Activated T-helper 1 cell treated with anti-CD3 and anti-CD28 coated beads, Interleukin-12 subunit alpha, Interleukin-12 subunit beta, Interleukin-2, Interleukin-4 antibody, amounts not matched to agents 30 ng/mL and 10 ng/mL and 1 ng/mL, durations not matched to agents 14 hours and 24 hours and 36 hours (primary cell): Measurements from ENCODE around the gene STK39. TPM values are rescaled to one million over a fixed set of nuclear protein-coding genes. Genes with fewer than 3 reads are reported as not detected.
A peak's percentile ranks its signal among the peaks of the same experiment; 100 is the strongest.

Source experiments
- DNase-seq: peaks from one replicate; pipeline ENCODE4 v3.0.0; 2021; ENCODE audit warnings: low spot score
- H3K27ac Mint-ChIP-seq: one replicate; pipeline ENCODE4 v1.8.0; 2021; ENCODE audit warnings: mild to moderate bottlenecking, mixed read lengths
- H3K27me3 Mint-ChIP-seq: one replicate; pipeline ENCODE4 v1.8.0; 2022; ENCODE audit warnings: mild to moderate bottlenecking, moderate library complexity, mixed read lengths; ENCODE audit not compliant: insufficient read depth
- H3K36me3 Mint-ChIP-seq: one replicate; pipeline ENCODE4 v1.8.0; 2021; ENCODE audit warnings: low read depth, mixed read lengths
- H3K4me1 Mint-ChIP-seq: one replicate; pipeline ENCODE4 v1.8.0; 2021; ENCODE audit warnings: low read depth, mixed read lengths
- H3K4me3 Mint-ChIP-seq: one replicate; pipeline ENCODE4 v1.8.0; 2021; ENCODE audit warnings: mild to moderate bottlenecking, moderate library complexity, mixed read lengths
- H3K9me3 Mint-ChIP-seq: one replicate; pipeline ENCODE4 v1.8.0; 2021; ENCODE audit warnings: mixed read lengths
- intact Hi-C: fragments of 100-400 bp; cut with micrococcal nuclease; formaldehyde crosslinking; loops from one replicate; pipeline ENCODE4 v1.15.1; 2024
- total RNA-seq: library from RNA; stranded (reverse); gene quantifications from 2 replicates; pipeline ENCODE4 v1.2.3, GENCODE V29; 2022

Gene STK39
- total RNA-seq, 1 donor from 2014 or later = 32.6 TPM

DNA sequence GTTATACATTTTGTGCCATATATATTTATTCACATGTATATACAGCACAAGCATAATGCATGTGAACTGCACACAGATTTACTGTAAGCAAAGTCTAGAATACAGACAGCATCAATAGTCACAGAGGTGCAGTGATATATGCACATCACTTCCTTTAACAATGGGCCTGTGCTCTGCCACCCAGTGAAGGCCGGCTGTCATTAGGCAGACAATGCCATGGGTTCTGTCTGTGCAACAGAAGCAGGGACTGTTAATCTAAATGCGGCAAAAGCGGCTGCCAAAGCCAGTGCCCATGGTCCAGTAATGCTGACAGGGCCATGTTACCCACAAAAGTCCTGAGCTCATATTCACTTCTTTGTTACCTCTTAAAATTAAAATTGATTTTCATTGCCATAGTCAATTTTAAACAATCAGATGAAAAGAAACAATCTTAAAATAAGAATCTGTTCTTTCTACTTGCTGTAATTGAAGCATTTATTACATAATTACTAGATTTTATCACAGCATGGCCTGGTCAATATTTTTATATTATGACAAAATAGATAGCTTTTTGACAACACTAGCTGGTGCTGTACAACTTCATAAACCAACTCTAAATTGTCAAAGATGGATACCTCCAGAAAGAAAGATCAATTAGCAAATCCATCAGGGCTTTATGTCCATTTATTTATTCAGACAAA lies 232.0 kb downstream of the STK39 start:
- no peaks in the 10 kb centered on the region for H3K4me1 Mint-ChIP-seq
- H3K9me3 Mint-ChIP-seq = no peaks in the 10 kb centered on the region
- no peaks in the 10 kb centered on the region for H3K27me3 Mint-ChIP-seq
- intact Hi-C loops = no loop called here
- no peak overlapping the region for H3K4me3 Mint-ChIP-seq
- no peak overlapping the region for H3K27ac Mint-ChIP-seq
- peaks cover 6% of the 10 kb centered on the region for H3K36me3 Mint-ChIP-seq
- DNase-seq = no peak

DNA sequence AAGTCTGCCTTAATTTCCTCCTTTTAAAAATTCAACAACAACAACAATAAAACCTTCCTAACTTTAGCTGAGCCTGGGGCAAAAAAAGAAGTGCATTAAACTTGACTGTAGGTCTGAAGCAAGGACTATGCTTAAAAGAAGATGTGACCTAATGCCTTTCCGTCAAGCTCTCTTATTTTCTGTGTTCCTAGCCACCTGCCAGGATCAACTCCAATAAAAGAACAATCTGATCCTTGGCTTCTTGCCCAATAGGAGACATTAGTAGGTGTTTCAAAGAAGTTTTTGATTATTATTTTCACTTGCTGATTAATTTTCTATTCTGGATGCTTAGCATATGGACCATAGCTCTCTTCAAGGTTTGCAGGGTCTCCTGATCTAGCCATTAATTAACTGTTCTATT lies 237.5 kb downstream of the STK39 start:
- no peak overlapping the region for H3K27ac Mint-ChIP-seq
- H3K36me3 Mint-ChIP-seq = peaks cover 14% of the 10 kb centered on the region
- H3K4me3 Mint-ChIP-seq = no peak overlapping the region
- H3K4me1 Mint-ChIP-seq = no peaks in the 10 kb centered on the region
- H3K27me3 Mint-ChIP-seq = no peaks in the 10 kb centered on the region
- no peaks in the 10 kb centered on the region for H3K9me3 Mint-ChIP-seq
- DNase-seq = no peak
- intact Hi-C loops = no loop called here

DNA sequence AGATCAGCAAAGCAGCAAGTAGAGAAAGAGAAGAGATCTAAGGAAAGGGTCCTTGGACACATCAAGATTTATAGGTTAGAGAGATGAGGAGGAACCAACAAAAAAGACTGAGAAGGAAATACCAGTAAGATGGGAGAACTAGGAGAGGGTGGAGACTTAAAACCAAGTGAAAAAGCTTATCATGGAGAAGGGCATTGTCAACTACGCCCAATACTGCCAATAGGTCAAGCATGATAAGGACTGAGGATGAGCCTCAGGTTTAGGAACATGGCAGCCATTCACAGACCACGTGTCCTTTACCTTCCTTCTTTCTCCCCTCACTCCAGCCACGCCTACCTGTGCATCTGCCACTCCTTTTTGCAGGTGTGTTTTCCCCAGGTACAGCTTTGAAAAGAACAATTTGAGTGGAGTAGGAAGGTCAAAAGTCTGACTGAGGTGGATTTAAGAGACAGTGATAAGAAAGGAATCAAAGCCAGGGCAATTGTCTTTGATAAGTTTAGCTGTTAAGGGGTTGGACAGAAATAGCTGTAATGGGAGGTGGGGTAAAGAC lies 238.7 kb downstream of the STK39 start:
- no peaks in the 10 kb centered on the region for H3K27me3 Mint-ChIP-seq

DNA sequence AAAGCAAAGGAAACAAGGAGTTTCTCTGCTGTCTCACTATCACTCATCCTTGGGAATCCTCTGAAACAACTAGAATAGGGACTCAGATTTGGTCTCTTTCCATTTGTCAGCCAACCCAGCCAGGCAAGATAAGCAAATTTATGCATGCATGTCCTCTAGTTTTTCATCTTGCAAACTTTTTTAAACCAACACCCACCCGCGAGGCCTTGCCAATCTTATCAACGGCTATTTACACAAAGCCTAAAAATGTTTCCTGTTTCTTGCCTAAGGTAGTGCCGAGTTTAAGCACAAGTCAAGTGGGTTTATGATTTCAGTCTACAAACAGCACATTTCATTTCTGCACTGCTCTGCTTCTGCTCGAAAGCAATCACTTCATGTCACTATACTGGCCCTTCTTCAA lies 240.9 kb downstream of the STK39 start:
- Mint-ChIP-seq H3K36me3 (peaks cover 17% of the 10 kb centered on the region), H3K4me3 (no peak overlapping the region), H3K9me3 (peaks cover 6% of the 10 kb centered on the region), H3K27ac (no peak overlapping the region), H3K4me1 (peaks cover 12% of the 10 kb centered on the region), H3K27me3 (no peaks in the 10 kb centered on the region)
- intact Hi-C loops = no loop called here
- DNase-seq = no peak

More for the DNA sequence above, 238.7 kb downstream of the STK39 start:
- Mint-ChIP-seq H3K4me3 (no peak overlapping the region), H3K4me1 (no peaks in the 10 kb centered on the region), H3K27ac (no peak overlapping the region), H3K36me3 (peaks cover 14% of the 10 kb centered on the region), H3K9me3 (no peaks in the 10 kb centered on the region)
- no peak for DNase-seq
- intact Hi-C loops = no loop called here

DNA sequence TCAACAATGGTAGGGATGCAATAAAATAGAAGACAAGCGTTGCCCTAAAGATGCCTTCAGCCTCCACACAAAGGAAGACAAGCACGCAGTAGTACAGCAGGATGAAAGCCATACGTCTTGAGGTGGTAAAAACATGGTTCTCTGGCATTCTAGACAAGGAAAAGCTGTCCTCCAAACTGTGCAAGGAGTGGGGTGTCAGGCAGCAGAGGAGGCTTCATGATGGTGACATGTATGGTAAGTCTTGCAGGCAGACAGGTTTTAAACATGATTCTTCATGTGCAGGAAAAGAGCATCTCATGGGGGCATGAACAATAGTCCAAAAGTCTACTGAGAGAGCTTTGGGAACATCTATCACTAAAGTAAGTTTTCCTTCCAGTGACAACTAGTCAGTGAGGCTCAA lies 241.8 kb downstream of the STK39 start:
- H3K4me3 Mint-ChIP-seq = no peak overlapping the region
- H3K4me1 Mint-ChIP-seq = peaks cover 12% of the 10 kb centered on the region
- no peaks in the 10 kb centered on the region for H3K27me3 Mint-ChIP-seq
- H3K36me3 Mint-ChIP-seq = peaks cover 21% of the 10 kb centered on the region
- intact Hi-C loops = no loop called here
- no peak overlapping the region for H3K27ac Mint-ChIP-seq
- no peak for DNase-seq
- peaks cover 6% of the 10 kb centered on the region for H3K9me3 Mint-ChIP-seq

DNA sequence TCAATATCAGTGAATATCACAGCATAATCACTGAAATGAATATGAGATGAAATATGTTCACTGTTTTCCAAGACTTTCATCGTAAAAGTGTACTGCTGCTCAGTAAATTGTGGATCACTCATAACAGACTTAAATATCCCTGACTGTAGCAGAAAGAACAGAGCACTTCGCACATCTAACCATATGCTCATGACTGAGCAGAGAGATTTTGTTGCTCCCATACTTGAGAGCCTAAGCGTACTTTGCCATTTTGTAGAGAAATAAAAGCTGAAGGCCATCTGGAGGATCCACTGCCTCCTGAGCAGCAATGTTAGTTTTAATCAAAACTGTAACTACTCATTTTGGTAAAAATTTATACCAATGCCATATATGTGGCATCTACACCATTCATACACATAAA lies 243.5 kb downstream of the STK39 start:
- intact Hi-C loops = no loop called here
- Mint-ChIP-seq H3K27ac (peak overlapping the region; percentile 0), H3K4me3 (no peak overlapping the region), H3K27me3 (no peaks in the 10 kb centered on the region), H3K36me3 (peaks cover 20% of the 10 kb centered on the region), H3K4me1 (peaks cover 12% of the 10 kb centered on the region), H3K9me3 (peaks cover 6% of the 10 kb centered on the region)
- DNase-seq = no peak

DNA sequence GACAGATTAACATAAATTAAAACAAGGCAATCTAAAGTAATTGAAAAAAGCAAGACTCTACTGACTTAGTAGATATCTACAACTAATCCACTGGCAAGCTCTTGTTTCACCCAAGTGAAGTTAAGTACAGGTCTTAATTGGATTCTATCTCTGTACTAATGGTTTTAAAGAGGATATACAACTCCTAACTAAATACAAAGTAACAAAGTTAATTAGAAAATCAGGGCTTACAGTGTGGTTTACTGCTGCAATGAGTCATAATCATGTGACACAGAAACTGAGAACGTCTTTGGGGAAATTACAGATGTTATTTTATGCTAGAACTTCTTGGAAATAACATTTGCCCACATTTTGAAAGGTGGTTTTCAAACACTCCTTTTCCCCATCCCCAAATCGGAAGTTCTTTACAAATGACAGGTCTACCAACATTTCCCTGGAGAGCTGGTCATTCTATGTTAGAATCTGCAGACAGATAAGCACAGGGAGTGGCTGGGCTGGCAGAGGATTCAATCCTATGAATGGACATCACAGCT lies 245.3 kb downstream of the STK39 start:
- intact Hi-C loops = no loop called here
- Mint-ChIP-seq H3K4me3 (no peak overlapping the region), H3K9me3 (peaks cover 6% of the 10 kb centered on the region), H3K27ac (peak overlapping the region; percentile 35), H3K36me3 (peaks cover 13% of the 10 kb centered on the region), H3K4me1 (peaks cover 12% of the 10 kb centered on the region), H3K27me3 (no peaks in the 10 kb centered on the region)
- DNase-seq = no peak

DNA sequence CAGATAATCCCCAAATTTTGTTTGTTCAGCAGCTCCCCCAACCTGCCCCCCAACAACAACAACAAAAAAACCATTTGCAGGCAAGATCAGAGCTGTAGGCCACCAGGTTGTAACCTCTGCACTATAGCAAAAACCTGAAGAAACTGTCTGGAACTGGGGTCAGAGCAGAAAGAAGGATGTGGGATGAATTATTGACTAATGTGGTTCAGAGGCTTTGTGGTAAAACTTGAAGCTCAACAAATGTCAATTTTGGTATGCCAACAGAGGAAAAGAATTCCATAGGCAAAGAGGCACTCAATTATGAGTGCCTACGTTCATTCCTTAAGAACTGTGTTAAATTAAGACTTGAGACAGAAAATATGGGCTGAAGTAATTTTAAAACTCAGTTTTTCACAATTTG lies 255.1 kb downstream of the STK39 start:
- peaks cover 15% of the 10 kb centered on the region for H3K4me1 Mint-ChIP-seq
- no peak overlapping the region for H3K27ac Mint-ChIP-seq
- no peaks in the 10 kb centered on the region for H3K9me3 Mint-ChIP-seq
- H3K4me3 Mint-ChIP-seq = no peak overlapping the region
- intact Hi-C loops = no loop called here
- H3K27me3 Mint-ChIP-seq = no peaks in the 10 kb centered on the region
- H3K36me3 Mint-ChIP-seq = peaks cover 3% of the 10 kb centered on the region
- no peak for DNase-seq

DNA sequence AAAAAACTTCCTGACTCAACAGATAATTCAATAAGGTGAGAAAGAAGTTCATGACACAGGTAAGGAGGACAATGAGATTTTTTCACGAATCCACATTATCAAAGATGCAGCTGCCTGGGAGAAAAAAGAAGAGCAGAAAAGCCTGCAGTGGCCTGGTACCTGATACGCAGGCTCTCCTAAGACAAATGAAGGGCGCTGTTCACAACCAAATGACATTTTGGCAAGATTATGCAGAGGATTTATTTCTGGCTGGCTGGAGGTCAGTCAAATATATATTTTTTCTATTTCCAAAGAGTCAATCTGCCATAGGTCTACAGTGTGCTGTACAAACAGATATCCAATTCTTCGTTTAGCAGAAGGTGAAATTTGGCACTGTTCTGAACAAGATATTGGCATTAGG lies 257.3 kb downstream of the STK39 start:
- H3K4me1 Mint-ChIP-seq = peaks cover 15% of the 10 kb centered on the region
- H3K36me3 Mint-ChIP-seq = no peaks in the 10 kb centered on the region
- intact Hi-C loops = no loop called here
- H3K27ac Mint-ChIP-seq = no peak overlapping the region
- H3K4me3 Mint-ChIP-seq = no peak overlapping the region
- no peak for DNase-seq
- no peaks in the 10 kb centered on the region for H3K27me3 Mint-ChIP-seq
- no peaks in the 10 kb centered on the region for H3K9me3 Mint-ChIP-seq

DNA sequence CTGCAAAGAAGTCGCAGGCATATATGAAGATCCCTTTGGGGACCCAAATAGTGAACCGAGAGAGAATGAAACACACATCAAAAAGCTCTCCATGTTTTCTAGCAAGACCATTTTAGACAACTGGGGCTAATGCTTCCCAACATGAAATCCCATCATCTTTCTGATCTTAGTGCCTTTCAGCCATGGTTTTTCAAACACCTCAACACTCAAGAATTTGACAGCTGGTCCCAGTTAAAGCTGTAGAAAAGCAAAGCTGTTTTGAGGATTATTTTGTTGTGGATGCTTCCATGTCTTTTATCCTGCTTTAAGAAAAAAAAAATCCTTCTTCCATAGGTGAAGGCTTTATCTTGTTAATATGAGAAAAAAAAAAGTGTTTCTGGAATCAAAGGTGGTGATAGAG lies 259.1 kb downstream of the STK39 start:
- Mint-ChIP-seq H3K36me3 (no peaks in the 10 kb centered on the region), H3K27ac (no peak overlapping the region), H3K4me1 (peaks cover 15% of the 10 kb centered on the region), H3K4me3 (no peak overlapping the region), H3K9me3 (no peaks in the 10 kb centered on the region), H3K27me3 (no peaks in the 10 kb centered on the region)
- DNase-seq = no peak
- intact Hi-C loops = no loop called here

DNA sequence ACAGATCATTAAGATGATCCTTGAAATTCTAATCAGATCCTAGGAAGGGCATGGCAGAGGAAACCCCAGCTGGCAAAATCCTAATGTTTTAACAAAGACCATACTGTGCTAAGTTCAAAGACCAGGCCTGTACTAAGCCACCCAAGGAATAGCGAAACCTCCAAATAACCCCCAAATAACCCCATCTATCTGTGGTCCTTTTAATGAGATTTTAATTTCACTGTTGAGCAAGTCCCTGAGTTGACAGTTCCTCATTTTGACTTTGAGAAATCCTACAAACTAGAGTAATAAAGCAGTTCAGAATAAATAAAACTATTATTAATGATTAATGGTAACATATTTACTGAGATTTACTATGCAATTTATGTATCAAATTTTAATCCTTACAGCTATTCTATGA lies 259.8 kb downstream of the STK39 start:
- Mint-ChIP-seq H3K4me3 (no peak overlapping the region), H3K27me3 (no peaks in the 10 kb centered on the region), H3K36me3 (no peaks in the 10 kb centered on the region), H3K27ac (no peak overlapping the region), H3K9me3 (no peaks in the 10 kb centered on the region), H3K4me1 (peaks cover 9% of the 10 kb centered on the region)
- DNase-seq = no peak
- intact Hi-C loops = no loop called here

DNA sequence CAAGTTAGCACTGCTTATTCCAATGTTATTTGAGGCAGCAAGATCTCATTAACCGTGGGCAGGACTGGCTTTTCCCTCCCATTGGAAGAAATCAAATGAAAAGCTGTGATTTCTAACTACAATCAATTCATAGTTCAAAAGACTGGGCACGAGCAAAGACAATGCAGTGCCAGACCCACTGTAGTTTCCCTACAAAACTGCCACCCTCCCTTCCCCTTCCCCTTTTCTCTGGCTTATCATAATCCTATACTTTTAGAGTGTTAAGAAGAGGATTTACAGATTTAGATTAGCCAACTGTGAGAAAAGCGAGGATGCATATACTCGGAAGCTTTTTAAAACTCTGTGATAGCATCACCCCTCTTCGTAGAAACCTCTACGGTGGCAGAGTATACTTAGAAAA lies 260.4 kb downstream of the STK39 start:
- Mint-ChIP-seq H3K4me1 (peaks cover 4% of the 10 kb centered on the region), H3K9me3 (no peaks in the 10 kb centered on the region), H3K27me3 (no peaks in the 10 kb centered on the region), H3K4me3 (no peak overlapping the region), H3K36me3 (no peaks in the 10 kb centered on the region), H3K27ac (no peak overlapping the region)
- no peak for DNase-seq
- intact Hi-C loops = no loop called here

DNA sequence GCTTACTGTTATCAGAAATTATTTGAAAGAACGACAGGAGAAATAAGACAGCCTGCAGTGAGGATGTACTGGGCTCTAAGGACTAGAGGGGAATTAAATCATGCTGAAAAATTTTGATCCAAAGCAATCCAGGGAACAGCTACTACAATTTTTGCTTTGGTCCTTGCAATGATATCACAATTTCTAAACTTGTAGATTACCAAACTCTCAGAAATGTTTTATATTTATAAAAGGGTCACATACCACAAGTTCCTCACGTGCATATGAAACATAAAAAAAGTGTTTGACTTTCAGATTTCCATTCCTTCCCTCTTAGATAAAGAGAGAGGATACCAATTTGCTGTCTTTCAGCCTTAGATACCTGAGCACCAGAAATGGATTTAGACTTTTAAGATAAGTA lies 261.2 kb downstream of the STK39 start:
- no peak for DNase-seq
- Mint-ChIP-seq H3K36me3 (no peaks in the 10 kb centered on the region), H3K27me3 (no peaks in the 10 kb centered on the region), H3K4me1 (no peaks in the 10 kb centered on the region), H3K4me3 (no peak overlapping the region), H3K9me3 (no peaks in the 10 kb centered on the region), H3K27ac (no peak overlapping the region)
- intact Hi-C loops = no loop called here

DNA sequence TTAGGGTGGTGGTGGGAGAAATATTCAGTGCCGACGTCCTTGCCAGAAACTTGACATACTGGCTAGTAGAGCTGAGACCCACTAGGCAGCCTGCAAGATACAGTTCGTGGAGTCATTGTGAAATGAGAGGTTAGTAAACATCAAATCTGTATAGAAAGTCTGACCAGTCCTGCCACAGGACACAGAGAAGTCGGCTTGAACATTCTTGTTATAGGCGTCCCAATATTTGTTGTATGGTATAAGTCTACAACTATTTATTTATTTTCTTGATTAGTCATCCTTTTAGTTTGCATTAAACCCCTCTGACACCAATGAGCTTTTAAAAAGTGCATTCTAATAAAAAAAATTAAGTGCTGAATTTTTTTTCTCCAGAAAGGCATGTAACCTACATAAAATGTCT lies 265.4 kb downstream of the STK39 start:
- H3K4me1 Mint-ChIP-seq = no peaks in the 10 kb centered on the region
- H3K4me3 Mint-ChIP-seq = no peak overlapping the region
- DNase-seq = no peak
- intact Hi-C loops = no loop called here
- no peaks in the 10 kb centered on the region for H3K36me3 Mint-ChIP-seq
- H3K27ac Mint-ChIP-seq = no peak overlapping the region
- no peaks in the 10 kb centered on the region for H3K9me3 Mint-ChIP-seq
- no peaks in the 10 kb centered on the region for H3K27me3 Mint-ChIP-seq
